AG09309 (cell line): ENCODE data around the gene TMEM25.
A peak's percentile ranks its signal among the peaks of the same experiment; 100 is the strongest.

Experiments used
- DNase-seq: peaks from one replicate; pipeline ENCODE4 v3.0.0-alpha.2; 2010; ENCODE audit warnings: low read depth
- H3K4me3 ChIP-seq: 2 replicates; pipeline ENCODE4 v1.5.1; 2011; ENCODE audit warnings: mild to moderate bottlenecking, low read depth, low read length, moderate library complexity; ENCODE audit not compliant: control insufficient read depth
- CTCF ChIP-seq: IDR thresholded peaks from 2 replicates; pipeline ENCODE4 v1.5.1; 2011; ENCODE audit warnings: mild to moderate bottlenecking, low read depth, low read length, inconsistent platforms; ENCODE audit not compliant: insufficient read depth, control insufficient read depth; ENCODE audit errors: missing control alignments

Gene TMEM25

GRCh38 chr11:118503216-118503615, 27.8 kb upstream of the TMEM25 start:
- no peak for TF ChIP-seq CTCF
- DNase-seq, result no peak
- H3K4me3 ChIP-seq, result no peak overlapping the region

DNA sequence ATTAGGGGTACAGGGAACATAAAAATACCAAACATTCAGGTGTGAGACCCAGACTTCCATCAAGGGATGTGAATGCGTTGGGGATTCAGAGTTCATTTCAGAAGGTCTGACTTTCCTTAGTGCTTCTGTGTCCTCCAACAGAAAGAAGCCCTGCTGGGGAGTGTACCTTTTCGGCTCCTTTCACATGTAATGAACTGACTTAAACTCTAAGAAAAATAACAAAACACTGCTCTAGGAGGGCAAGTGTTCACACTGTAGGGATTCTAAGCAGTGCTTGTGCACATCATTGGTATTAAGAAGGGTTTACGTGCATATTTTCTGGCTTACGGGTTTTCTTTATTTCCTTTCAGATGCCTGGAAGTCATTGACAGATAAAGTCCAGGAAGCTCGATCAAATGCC, 19.4 kb upstream of the TMEM25 start:
- TF ChIP-seq CTCF, result no peak
- no peak overlapping the region for H3K4me3 ChIP-seq
- DNase-seq, result no peak

- DNase-seq, result no peak
- no peak overlapping the region for H3K4me3 ChIP-seq
- TF ChIP-seq CTCF, result no peak
Measured at GRCh38 chr11:118514103-118514502, 16.9 kb upstream of the TMEM25 start.

- TF ChIP-seq CTCF, result no peak
Measured at GRCh38 chr11:118519549-118519948, 11.4 kb upstream of the TMEM25 start.

DNA sequence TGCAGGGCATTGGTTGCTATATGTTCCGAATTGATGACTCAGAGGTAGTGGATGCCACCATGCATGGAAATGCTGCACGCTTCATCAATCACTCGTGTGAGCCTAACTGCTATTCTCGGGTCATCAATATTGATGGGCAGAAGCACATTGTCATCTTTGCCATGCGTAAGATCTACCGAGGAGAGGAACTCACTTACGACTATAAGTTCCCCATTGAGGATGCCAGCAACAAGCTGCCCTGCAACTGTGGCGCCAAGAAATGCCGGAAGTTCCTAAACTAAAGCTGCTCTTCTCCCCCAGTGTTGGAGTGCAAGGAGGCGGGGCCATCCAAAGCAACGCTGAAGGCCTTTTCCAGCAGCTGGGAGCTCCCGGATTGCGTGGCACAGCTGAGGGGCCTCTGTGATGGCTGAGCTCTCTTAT, 9.1 kb upstream of the TMEM25 start:
- no peak for DNase-seq
- H3K4me3 ChIP-seq, result no peak overlapping the region
- no peak for TF ChIP-seq CTCF

More at GRCh38 chr11:118519549-118519948, 11.4 kb upstream of the TMEM25 start:
- H3K4me3 ChIP-seq, result no peak overlapping the region
- DNase-seq, result no peak

DNA sequence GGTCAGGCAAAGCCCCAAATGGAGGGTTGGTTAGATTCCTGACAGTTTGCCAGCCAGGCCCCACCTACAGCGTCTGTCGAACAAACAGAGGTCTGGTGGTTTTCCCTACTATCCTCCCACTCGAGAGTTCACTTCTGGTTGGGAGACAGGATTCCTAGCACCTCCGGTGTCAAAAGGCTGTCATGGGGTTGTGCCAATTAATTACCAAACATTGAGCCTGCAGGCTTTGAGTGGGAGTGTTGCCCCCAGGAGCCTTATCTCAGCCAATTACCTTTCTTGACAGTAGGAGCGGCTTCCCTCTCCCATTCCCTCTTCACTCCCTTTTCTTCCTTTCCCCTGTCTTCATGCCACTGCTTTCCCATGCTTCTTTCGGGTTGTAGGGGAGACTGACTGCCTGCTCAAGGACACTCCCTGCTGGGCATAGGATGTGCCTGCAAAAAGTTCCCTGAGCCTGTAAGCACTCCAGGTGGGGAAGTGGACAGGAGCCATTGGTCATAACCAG, 8.4 kb upstream of the TMEM25 start:
- DNase-seq, result no peak
- H3K4me3 ChIP-seq, result no peak overlapping the region
- peak; percentile 55 for TF ChIP-seq CTCF

DNA sequence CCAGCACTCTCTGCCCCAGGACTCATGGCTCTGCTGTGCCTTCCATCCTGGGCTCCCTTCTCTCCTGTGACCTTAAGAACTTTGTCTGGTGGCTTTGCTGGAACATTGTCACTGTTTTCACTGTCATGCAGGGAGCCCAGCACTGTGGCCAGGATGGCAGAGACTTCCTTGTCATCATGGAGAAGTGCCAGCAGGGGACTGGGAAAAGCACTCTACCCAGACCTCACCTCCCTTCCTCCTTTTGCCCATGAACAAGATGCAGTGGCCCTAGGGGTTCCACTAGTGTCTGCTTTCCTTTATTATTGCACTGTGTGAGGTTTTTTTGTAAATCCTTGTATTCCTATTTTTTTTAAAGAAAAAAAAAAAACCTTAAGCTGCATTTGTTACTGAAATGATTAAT, 6.6 kb upstream of the TMEM25 start:
- TF ChIP-seq CTCF, result no peak
- no peak overlapping the region for H3K4me3 ChIP-seq
- DNase-seq, result no peak
